ENCODE results near the gene TSC22D4. TPM values are rescaled to one million over a fixed set of nuclear protein-coding genes. Genes with fewer than 3 reads are reported as not detected.

TSC22D4 gene
- total and polyA plus RNA-seq, 9 of the 15 experiments (the other 6 are each of a cell fraction or from before 2014, with no cell fraction given): 0.37 to 107 (median 28.7) TPM

DNA sequence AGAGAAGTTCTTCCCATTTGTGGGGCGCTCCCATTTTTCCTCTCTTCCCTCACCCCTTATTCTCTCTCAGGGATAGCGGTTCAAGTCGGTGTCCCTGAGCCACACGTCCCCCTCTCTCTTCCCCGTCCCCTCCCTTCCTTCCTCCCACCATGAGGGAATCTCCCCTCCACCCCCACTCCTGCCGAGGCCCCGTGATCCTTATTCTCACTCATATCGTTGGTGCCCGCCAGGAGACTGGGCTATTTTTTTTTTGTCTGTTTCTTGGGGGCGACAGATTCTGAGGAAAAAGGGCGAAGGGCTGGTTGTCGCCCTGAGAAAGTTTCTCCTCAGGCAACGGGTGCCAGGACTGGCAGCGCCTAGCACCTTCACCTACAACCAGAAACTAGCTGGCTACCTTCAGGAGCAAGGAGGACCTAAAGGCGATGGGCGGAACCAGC lies 51.2 kb downstream of the TSC22D4 start (continued):
- TF ChIP-seq, protein P1, sequence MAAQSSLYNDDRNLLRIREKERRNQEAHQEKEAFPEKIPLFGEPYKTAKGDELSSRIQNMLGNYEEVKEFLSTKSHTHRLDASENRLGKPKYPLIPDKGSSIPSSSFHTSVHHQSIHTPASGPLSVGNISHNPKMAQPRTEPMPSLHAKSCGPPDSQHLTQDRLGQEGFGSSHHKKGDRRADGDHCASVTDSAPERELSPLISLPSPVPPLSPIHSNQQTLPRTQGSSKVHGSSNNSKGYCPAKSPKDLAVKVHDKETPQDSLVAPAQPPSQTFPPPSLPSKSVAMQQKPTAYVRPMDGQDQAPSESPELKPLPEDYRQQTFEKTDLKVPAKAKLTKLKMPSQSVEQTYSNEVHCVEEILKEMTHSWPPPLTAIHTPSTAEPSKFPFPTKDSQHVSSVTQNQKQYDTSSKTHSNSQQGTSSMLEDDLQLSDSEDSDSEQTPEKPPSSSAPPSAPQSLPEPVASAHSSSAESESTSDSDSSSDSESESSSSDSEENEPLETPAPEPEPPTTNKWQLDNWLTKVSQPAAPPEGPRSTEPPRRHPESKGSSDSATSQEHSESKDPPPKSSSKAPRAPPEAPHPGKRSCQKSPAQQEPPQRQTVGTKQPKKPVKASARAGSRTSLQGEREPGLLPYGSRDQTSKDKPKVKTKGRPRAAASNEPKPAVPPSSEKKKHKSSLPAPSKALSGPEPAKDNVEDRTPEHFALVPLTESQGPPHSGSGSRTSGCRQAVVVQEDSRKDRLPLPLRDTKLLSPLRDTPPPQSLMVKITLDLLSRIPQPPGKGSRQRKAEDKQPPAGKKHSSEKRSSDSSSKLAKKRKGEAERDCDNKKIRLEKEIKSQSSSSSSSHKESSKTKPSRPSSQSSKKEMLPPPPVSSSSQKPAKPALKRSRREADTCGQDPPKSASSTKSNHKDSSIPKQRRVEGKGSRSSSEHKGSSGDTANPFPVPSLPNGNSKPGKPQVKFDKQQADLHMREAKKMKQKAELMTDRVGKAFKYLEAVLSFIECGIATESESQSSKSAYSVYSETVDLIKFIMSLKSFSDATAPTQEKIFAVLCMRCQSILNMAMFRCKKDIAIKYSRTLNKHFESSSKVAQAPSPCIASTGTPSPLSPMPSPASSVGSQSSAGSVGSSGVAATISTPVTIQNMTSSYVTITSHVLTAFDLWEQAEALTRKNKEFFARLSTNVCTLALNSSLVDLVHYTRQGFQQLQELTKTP (IDR thresholded peaks at IDR 0.05; ENCODE audit: low read depth in 1 of 2, partially characterized antibody in 2 of 2): no peak
- no peak for TF ChIP-seq NFE2L1 (tag; IDR thresholded peaks at IDR 0.05; ENCODE audit: borderline replicate concordance, low read depth)
- TF ChIP-seq DNMT1 (IDR thresholded peaks at IDR 0.05): no peak
- no peak for TF ChIP-seq NCOA6 (IDR thresholded peaks at IDR 0.05)
- TF ChIP-seq, protein P2, sequence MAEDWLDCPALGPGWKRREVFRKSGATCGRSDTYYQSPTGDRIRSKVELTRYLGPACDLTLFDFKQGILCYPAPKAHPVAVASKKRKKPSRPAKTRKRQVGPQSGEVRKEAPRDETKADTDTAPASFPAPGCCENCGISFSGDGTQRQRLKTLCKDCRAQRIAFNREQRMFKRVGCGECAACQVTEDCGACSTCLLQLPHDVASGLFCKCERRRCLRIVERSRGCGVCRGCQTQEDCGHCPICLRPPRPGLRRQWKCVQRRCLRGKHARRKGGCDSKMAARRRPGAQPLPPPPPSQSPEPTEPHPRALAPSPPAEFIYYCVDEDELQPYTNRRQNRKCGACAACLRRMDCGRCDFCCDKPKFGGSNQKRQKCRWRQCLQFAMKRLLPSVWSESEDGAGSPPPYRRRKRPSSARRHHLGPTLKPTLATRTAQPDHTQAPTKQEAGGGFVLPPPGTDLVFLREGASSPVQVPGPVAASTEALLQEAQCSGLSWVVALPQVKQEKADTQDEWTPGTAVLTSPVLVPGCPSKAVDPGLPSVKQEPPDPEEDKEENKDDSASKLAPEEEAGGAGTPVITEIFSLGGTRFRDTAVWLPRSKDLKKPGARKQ (CRISPR knock-in tag; IDR thresholded peaks at IDR 0.05): peak; percentile 95
- no peak; a peak in 1 of 4 replicates for TF ChIP-seq ZNF639 (CRISPR knock-in tag; conservative IDR thresholded peaks at IDR 0.05 in 1 of 2, IDR thresholded peaks at IDR 0.05 in 1 of 2)
- TF ChIP-seq SETDB1 (IDR thresholded peaks at IDR 0.05; ENCODE audit: low read length): no peak
- 0 out of 2 replicates have a peak, but pooled peaks have one; percentile 39 for TF ChIP-seq KDM2B (CRISPR knock-in tag; IDR thresholded peaks at IDR 0.05)
- TF ChIP-seq ZNF717 (CRISPR knock-in tag; IDR thresholded peaks at IDR 0.05): no peak
- TF ChIP-seq ZNF174 (CRISPR knock-in tag; IDR thresholded peaks at IDR 0.05): no peak
- no peak for TF ChIP-seq STAT5A (IDR thresholded peaks at IDR 0.05; ENCODE audit: borderline replicate concordance, low read length)
- no peak for TF ChIP-seq ZNF589 (CRISPR knock-in tag; IDR thresholded peaks at IDR 0.05; ENCODE audit: low read depth)
- peak; percentile 78; the same call in 1 of the 2 replicates for TF ChIP-seq MECOM (CRISPR knock-in tag; IDR thresholded peaks at IDR 0.05)
- TF ChIP-seq, protein P3, sequence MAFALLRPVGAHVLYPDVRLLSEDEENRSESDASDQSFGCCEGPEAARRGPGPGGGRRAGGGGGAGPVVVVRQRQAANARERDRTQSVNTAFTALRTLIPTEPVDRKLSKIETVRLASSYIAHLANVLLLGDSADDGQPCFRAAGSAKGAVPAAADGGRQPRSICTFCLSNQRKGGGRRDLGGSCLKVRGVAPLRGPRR (CRISPR knock-in tag; IDR thresholded peaks at IDR 0.05): peak; percentile 70; the same call in 1 of the 2 replicates
- TF ChIP-seq E2F4 (CRISPR knock-in tag; IDR thresholded peaks at IDR 0.05; ENCODE audit: low read depth): no peak
- TF ChIP-seq, protein P4, sequence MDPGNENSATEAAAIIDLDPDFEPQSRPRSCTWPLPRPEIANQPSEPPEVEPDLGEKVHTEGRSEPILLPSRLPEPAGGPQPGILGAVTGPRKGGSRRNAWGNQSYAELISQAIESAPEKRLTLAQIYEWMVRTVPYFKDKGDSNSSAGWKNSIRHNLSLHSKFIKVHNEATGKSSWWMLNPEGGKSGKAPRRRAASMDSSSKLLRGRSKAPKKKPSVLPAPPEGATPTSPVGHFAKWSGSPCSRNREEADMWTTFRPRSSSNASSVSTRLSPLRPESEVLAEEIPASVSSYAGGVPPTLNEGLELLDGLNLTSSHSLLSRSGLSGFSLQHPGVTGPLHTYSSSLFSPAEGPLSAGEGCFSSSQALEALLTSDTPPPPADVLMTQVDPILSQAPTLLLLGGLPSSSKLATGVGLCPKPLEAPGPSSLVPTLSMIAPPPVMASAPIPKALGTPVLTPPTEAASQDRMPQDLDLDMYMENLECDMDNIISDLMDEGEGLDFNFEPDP (CRISPR knock-in tag; IDR thresholded peaks at IDR 0.05): no peak; the same call in 1 of the 2 replicates
- no peak for TF ChIP-seq NELFE (IDR thresholded peaks at IDR 0.05; ENCODE audit: insufficient read depth, insufficient read length)

All from K562 (cell line).